Esophagus muscularis mucosa (tissue), 3 donors: Measurements from ENCODE around the gene TMC1.

Source experiments
- POLR2A ChIP-seq: fragments of 450-650 bp; IDR thresholded peaks from one replicate; pipeline ENCODE4 v1.6.1; 2017; ENCODE audit warnings: antibody characterized with exemption, moderate library complexity, mild to moderate bottlenecking, low read depth
- TF ChIP-seq, protein P1 (sequence below), 3 experiments: fragments of 200-600 bp in 2 of 3; fragments of 450-650 bp in 1 of 3; sonication (generic) in 2 of 3; IDR thresholded peaks; one replicate each; pipeline ENCODE4 v1.5.1; 2017 to 2019; ENCODE audit warnings: antibody characterized with exemption in 3 of 3, mild to moderate bottlenecking in 2 of 3, moderate library complexity in 1 of 3

DNA sequence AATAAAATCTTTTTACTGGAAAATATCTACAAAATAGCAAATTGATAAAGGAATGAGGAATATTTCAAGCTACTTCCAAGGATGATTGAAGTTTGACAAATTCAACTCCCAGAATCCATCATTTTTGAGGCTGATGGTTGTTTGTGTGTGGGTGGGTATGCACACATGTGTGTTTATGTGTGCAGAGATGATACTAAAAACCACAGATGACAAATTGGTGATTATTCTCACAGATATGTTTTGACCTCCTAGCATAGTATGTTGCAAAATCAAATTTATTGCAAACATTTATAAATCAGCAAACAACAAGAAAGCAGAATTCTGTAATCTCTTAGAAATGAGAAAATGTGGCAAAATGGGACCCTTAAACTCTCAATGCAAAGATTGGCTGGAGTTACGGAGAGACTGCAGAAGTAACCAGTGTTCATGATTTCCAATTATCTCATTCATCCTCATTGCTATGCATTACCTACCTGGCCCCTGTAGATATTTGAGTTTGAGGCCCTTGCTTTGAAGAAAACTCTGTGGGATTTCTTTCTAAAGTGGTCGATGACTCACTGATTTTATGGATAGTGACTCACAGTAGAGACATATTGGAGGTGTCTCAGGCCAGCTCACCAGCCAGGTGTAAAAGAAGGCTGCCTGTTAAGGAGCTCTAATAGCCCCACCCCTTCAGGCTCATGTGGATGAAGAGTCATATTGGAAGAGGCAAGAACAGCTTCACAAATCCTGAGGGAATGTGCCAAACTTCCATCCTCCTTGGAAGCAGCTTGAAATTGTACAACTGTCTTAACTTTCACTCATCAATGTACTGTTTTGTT, 44.6 kb upstream of the TMC1 start:
- TF ChIP-seq, protein P1, sequence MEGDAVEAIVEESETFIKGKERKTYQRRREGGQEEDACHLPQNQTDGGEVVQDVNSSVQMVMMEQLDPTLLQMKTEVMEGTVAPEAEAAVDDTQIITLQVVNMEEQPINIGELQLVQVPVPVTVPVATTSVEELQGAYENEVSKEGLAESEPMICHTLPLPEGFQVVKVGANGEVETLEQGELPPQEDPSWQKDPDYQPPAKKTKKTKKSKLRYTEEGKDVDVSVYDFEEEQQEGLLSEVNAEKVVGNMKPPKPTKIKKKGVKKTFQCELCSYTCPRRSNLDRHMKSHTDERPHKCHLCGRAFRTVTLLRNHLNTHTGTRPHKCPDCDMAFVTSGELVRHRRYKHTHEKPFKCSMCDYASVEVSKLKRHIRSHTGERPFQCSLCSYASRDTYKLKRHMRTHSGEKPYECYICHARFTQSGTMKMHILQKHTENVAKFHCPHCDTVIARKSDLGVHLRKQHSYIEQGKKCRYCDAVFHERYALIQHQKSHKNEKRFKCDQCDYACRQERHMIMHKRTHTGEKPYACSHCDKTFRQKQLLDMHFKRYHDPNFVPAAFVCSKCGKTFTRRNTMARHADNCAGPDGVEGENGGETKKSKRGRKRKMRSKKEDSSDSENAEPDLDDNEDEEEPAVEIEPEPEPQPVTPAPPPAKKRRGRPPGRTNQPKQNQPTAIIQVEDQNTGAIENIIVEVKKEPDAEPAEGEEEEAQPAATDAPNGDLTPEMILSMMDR (IDR thresholded peaks at IDR 0.05), result no peak
- no peak for TF ChIP-seq POLR2A
